Panc1 (cell line): ENCODE measurements around the gene ARHGEF39. TPM values are rescaled to one million over a fixed set of nuclear protein-coding genes. Genes with fewer than 3 reads are reported as not detected.

ENCODE experiments used
- ATAC-seq: fragments of 200-7000 bp; cut with Tn5 transposase; 2 replicates; pipeline ENCODE4 v1.9.1; 2020; ENCODE audit warnings: mild to moderate bottlenecking, moderate library complexity
- BruUV-seq: library from RNA; stranded (reverse); fragments of 400-500 nt; replicated peaks from 2 replicates; lab custom pipeline; 2021; lab: Mats Ljungman, UMichigan
- CTCF ChIA-PET: fragments of 300-600 bp; sonication (Branson Sonifier 250); formaldehyde crosslinking; loops from one replicate; lab custom pipeline; 2022; ENCODE audit warnings: antibody characterized with exemption; lab: Charles Lee
- POLR2A ChIA-PET: fragments of 300-600 bp; sonication (Branson Sonifier 250); formaldehyde crosslinking; loops from one replicate; lab custom pipeline; 2022; ENCODE audit warnings: antibody characterized with exemption; lab: Charles Lee
- DNase-seq: peaks from one replicate; pipeline ENCODE4 v3.0.0-alpha.2; 2010; ENCODE audit warnings: low read depth, low spot score
- H3K27ac ChIP-seq: 2 replicates; pipeline ENCODE4 v1.5.1; 2011; ENCODE audit warnings: mild to moderate bottlenecking, low read length, inconsistent platforms
- H3K27me3 ChIP-seq: fragments of 200-500 bp; sonication (Bioruptor generic); 2 replicates; pipeline ENCODE4 v1.6.0; 2014; ENCODE audit warnings: low read length, inconsistent platforms; ENCODE audit not compliant: control insufficient read depth, insufficient read depth
- H3K36me3 ChIP-seq: fragments of 200-500 bp; sonication (Bioruptor generic); 2 replicates; pipeline ENCODE4 v1.5.1; 2014; ENCODE audit warnings: inconsistent platforms, mild to moderate bottlenecking, low read length, moderate library complexity; ENCODE audit not compliant: control insufficient read depth, insufficient read depth
- H3K4me1 ChIP-seq: 2 replicates; pipeline ENCODE4 v1.5.1; 2011; ENCODE audit warnings: inconsistent platforms, mild to moderate bottlenecking, low read length, moderate library complexity; ENCODE audit not compliant: control insufficient read depth, insufficient read depth
- H3K4me3 ChIP-seq, 2 experiments: 2 replicates each; pipeline ENCODE4 v1.5.1; 2011 to 2012; ENCODE audit warnings: low read depth in 2 of 2, low read length in 2 of 2, mild to moderate bottlenecking in 2 of 2, inconsistent platforms in 1 of 2, moderate library complexity in 1 of 2
- H3K9me3 ChIP-seq: fragments of 200-500 bp; sonication (Bioruptor generic); 2 replicates; pipeline ENCODE4 v1.5.1; 2014; ENCODE audit warnings: low read depth, mild to moderate bottlenecking, inconsistent platforms, low read length, moderate library complexity; ENCODE audit not compliant: control insufficient read depth, insufficient read depth
- POLR2AphosphoS5 ChIP-seq: IDR thresholded peaks from 2 replicates; pipeline ENCODE4 v1.6.1; 2012; ENCODE audit warnings: mild to moderate bottlenecking, low read depth, low read length, moderate library complexity
- SIN3A ChIP-seq: IDR thresholded peaks from 2 replicates; pipeline ENCODE4 v1.6.1; 2012; ENCODE audit warnings: low read depth, mild to moderate bottlenecking, low read length, moderate library complexity, borderline replicate concordance; ENCODE audit not compliant: insufficient read depth
- TCF7L2 ChIP-seq: IDR thresholded peaks from 2 replicates; pipeline ENCODE4 v1.6.1; 2011; ENCODE audit warnings: mild to moderate bottlenecking, low read depth, low read length, inconsistent platforms
- in situ Hi-C: cut with HindIII; loops from 2 replicates; pipeline ENCODE4 v1.10.0; 2016; ENCODE audit warnings: low sequenced_read_pairs, low pct_unique_long_range_greater_than_20kb
- intact Hi-C: fragments of 100-400 bp; cut with micrococcal nuclease; formaldehyde crosslinking; loops from one replicate; pipeline ENCODE4 v1.10.0; 2022; ENCODE audit not compliant: unreplicated experiment
- total RNA-seq: library from RNA; stranded (reverse); gene quantifications from one replicate; pipeline ENCODE4 v1.2.1, GENCODE V29; 2021; ENCODE audit not compliant: unreplicated experiment
- TF ChIP-seq, protein P1 (sequence below), 2 experiments: IDR thresholded peaks; 2 replicates each; pipeline ENCODE4 v1.6.1; 2011 to 2012; ENCODE audit warnings: low read depth in 2 of 2, control low read depth in 1 of 2, low read length in 1 of 2, mild to moderate bottlenecking in 1 of 2, moderate library complexity in 1 of 2; ENCODE audit not compliant: insufficient read depth in 1 of 2
- TF ChIP-seq, protein P2 (sequence below): fragments of 450-650 bp; IDR thresholded peaks from 2 replicates; pipeline ENCODE4 v1.5.1; 2017; ENCODE audit warnings: mild to moderate bottlenecking

ARHGEF39 gene
- total RNA-seq, 1 experiment from 2014 or later = 34.0 TPM

DNA sequence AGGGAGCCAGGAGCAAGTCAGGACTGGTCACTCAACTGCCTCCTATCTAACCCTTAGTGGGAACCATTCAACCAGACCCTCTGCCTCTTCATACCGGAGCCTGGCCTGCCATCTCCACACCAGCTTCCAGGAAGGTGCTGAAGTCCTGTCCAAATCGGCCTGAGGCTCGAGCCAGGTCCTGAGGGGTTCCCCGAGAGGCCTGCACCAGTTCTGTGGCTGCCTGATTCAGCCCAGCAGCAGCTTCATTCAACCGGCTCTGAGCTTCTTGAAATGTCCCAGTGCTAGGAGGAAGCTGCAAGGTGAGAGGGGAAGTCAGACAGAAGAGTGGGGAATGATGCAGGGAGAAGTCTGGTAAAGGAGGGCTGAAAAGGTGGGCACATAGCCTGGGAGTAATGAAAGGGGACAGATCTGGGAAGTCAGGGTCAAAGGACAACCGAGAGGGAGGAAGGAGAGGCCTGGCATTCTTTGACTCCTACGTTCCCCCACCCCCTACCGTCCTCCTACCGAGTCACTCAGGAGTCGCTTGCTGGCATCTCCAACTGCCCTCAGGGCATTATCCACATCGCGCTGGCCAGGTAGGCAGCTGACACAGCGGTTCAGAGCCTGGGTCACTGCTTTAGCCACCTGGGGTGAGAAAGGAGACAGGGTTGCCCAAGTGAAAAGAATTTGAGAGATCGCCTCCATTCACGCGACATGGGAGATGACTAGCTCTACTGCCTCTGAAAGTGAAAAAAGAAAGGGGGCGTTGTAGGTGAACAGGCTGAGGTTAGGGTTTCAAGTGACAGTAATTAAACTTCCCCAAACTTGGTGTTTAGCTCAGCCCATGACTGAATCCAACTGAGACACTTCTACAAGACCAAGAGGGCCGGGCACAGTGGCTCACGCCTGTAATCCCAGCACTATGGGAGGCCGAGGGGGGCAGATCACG lies 46.8 kb upstream of the ARHGEF39 start:
- BruUV-seq = no TSS peak
- H3K27ac ChIP-seq = no peak overlapping the region
- no peak for DNase-seq
- POLR2A ChIA-PET = interaction anchor here (0.6 kb wide), 1 partner anchor 25 kb away, joined by 14 read pairs; no protein-coding TSS in a partner anchor
- peaks cover 38% of the 10 kb centered on the region for H3K36me3 ChIP-seq
- in situ Hi-C loops = no loop called here
- intact Hi-C loops = no loop called here
- no peaks in the 10 kb centered on the region for H3K9me3 ChIP-seq
- H3K4me1 ChIP-seq = no peaks in the 10 kb centered on the region
- H3K4me3 ChIP-seq = no peak overlapping the region
- CTCF ChIA-PET = interaction anchor here (0.6 to 2.4 kb wide), 2 partner anchors 16 to 1584 kb away, joined by 3 to 6 read pairs; no protein-coding TSS in a partner anchor
- H3K27me3 ChIP-seq = no peaks in the 10 kb centered on the region
- ATAC-seq = no peak
- TF ChIP-seq SIN3A = no peak
- TF ChIP-seq TCF7L2 = no peak

DNA sequence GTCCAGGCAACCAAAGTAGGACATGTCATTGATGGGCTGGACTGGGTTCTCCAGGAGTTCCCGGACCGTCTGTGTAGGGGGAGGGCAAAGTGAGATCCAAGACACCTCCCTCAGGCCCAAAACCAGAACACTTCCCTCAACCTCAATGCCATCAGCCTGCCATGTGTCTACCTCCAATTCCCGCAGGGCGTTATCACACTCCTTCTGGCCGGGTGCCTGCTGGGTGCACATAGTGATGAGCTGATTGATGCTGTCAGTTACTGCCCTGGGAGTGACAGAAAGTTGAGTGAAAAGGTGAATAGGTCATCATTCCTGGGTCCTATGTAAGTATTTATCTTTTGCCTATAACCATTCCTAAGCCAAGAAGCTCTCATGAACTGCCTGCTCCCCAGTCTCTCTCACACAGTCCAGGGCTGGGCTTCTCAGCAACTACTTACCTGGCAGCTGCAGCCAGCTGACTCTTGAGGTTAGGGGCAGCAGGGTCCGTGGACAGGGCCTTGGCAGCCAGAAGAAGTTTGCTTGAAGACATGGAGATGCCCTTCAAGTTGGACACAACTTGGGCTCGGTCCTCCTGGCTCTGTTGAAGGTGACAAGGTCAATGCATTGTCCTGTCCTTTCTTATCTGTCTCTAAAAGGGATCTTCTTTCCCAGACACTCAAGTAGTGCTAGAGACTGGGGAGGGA lies 46.0 kb upstream of the ARHGEF39 start:
- Histone ChIP-seq H3K9me3 (no peaks in the 10 kb centered on the region), H3K4me3 (no peak overlapping the region), H3K27me3 (no peaks in the 10 kb centered on the region), H3K36me3 (peaks cover 36% of the 10 kb centered on the region), H3K4me1 (no peaks in the 10 kb centered on the region), H3K27ac (no peak overlapping the region)
- ATAC-seq (no peak), DNase-seq (no peak)
- ChIA-PET POLR2A (no interaction called here), CTCF (interaction anchor here (2.4 kb wide), 1 partner anchor 15 kb away, joined by 6 read pairs; no protein-coding TSS in a partner anchor)
- no TSS peak for BruUV-seq
- in situ Hi-C loops = no loop called here
- intact Hi-C loops = no loop called here
- TF ChIP-seq, protein P1, sequence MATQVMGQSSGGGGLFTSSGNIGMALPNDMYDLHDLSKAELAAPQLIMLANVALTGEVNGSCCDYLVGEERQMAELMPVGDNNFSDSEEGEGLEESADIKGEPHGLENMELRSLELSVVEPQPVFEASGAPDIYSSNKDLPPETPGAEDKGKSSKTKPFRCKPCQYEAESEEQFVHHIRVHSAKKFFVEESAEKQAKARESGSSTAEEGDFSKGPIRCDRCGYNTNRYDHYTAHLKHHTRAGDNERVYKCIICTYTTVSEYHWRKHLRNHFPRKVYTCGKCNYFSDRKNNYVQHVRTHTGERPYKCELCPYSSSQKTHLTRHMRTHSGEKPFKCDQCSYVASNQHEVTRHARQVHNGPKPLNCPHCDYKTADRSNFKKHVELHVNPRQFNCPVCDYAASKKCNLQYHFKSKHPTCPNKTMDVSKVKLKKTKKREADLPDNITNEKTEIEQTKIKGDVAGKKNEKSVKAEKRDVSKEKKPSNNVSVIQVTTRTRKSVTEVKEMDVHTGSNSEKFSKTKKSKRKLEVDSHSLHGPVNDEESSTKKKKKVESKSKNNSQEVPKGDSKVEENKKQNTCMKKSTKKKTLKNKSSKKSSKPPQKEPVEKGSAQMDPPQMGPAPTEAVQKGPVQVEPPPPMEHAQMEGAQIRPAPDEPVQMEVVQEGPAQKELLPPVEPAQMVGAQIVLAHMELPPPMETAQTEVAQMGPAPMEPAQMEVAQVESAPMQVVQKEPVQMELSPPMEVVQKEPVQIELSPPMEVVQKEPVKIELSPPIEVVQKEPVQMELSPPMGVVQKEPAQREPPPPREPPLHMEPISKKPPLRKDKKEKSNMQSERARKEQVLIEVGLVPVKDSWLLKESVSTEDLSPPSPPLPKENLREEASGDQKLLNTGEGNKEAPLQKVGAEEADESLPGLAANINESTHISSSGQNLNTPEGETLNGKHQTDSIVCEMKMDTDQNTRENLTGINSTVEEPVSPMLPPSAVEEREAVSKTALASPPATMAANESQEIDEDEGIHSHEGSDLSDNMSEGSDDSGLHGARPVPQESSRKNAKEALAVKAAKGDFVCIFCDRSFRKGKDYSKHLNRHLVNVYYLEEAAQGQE (IDR thresholded peaks at IDR 0.05; ENCODE audit: insufficient read depth in 1 of 2, low read depth in 2 of 2, low read length in 1 of 2) = no peak
- TF ChIP-seq POLR2AphosphoS5 (no peak), TCF7L2 (no peak)
- TF ChIP-seq, protein P2, sequence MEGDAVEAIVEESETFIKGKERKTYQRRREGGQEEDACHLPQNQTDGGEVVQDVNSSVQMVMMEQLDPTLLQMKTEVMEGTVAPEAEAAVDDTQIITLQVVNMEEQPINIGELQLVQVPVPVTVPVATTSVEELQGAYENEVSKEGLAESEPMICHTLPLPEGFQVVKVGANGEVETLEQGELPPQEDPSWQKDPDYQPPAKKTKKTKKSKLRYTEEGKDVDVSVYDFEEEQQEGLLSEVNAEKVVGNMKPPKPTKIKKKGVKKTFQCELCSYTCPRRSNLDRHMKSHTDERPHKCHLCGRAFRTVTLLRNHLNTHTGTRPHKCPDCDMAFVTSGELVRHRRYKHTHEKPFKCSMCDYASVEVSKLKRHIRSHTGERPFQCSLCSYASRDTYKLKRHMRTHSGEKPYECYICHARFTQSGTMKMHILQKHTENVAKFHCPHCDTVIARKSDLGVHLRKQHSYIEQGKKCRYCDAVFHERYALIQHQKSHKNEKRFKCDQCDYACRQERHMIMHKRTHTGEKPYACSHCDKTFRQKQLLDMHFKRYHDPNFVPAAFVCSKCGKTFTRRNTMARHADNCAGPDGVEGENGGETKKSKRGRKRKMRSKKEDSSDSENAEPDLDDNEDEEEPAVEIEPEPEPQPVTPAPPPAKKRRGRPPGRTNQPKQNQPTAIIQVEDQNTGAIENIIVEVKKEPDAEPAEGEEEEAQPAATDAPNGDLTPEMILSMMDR = no peak
